Activated naive CD8-positive, alpha-beta T cell treated with anti-CD3 and anti-CD28 coated beads for 36 hours (primary cell): ENCODE results near the gene MYOD1. TPM values are rescaled to one million over a fixed set of nuclear protein-coding genes. Genes with fewer than 3 reads are reported as not detected.

ENCODE experiments used
- DNase-seq: peaks from one replicate; pipeline ENCODE4 v3.0.0; 2021
- H3K27ac Mint-ChIP-seq: one replicate; pipeline ENCODE4 v1.8.0; 2022; ENCODE audit warnings: mild to moderate bottlenecking, moderate library complexity, mixed read lengths
- H3K27me3 Mint-ChIP-seq: one replicate; pipeline ENCODE4 v1.8.0; 2022; ENCODE audit warnings: mild to moderate bottlenecking, mixed read lengths
- H3K36me3 Mint-ChIP-seq: one replicate; pipeline ENCODE4 v1.8.0; 2021; ENCODE audit warnings: mild to moderate bottlenecking, mixed read lengths
- H3K4me1 Mint-ChIP-seq: one replicate; pipeline ENCODE4 v1.8.0; 2021; ENCODE audit warnings: mixed read lengths
- H3K4me3 Mint-ChIP-seq: one replicate; pipeline ENCODE4 v1.8.0; 2022; ENCODE audit warnings: mild to moderate bottlenecking, moderate library complexity, mixed read lengths
- H3K9me3 Mint-ChIP-seq: one replicate; pipeline ENCODE4 v1.8.0; 2022; ENCODE audit warnings: mixed read lengths
- total RNA-seq, 2 experiments: library from RNA; stranded (reverse); gene quantifications; one replicate each; pipeline ENCODE4 v1.2.3, GENCODE V29; 2021

MYOD1 gene
- total RNA-seq, 2 experiments from 2014 or later: not detected

DNA sequence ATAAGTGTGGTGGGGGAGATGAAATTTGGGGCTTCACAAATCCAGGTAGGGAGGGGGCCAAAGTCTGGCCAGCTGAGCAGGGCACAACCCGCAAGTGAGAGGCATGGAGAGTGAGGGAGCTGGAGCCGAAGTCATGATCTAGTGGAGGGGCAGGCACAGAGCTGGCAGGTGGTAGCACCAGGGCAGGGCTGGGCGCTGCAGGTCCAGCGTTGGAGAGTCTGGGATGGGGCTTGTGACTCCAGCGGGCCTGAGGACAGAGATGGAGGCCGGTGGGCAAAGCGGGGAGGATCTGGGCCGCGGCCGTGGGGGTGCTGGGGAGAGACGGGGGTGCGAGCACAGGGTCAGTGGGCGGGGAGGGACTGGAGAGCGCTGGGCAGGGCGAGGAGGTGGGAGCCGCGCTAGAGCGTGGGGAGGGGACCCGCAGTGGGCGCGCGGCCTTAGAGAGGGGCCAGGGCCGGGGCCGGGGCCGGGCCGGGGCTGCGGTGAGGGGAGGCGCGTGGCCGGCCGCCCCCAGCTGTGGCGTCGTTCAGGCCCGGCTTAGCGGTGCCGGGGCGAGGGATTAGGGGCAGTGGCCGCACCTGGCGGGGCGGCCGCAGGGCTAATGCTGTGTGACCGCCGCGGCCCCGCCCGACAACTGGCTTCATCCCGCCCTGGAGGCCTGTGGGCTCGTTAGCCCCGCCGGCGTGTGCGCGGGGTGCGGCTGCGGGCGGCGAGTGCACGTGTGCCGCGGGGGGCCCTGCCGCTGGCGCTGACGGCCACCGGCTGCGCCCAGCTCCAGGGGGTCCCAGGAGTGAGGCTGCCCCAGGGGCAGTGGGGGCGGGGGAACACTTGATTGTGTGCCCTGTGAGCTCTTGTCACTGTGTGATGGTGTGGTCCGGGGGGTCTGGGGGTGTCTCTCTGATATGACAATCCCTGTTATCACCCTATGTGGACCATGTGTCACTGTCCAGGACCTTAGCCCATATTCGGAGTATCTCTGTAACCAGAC, 23.6 kb upstream of the MYOD1 start:
- peaks cover 49% of the 10 kb centered on the region for H3K27me3 Mint-ChIP-seq
- H3K4me3 Mint-ChIP-seq: no peak overlapping the region
- H3K9me3 Mint-ChIP-seq: no peaks in the 10 kb centered on the region

DNA sequence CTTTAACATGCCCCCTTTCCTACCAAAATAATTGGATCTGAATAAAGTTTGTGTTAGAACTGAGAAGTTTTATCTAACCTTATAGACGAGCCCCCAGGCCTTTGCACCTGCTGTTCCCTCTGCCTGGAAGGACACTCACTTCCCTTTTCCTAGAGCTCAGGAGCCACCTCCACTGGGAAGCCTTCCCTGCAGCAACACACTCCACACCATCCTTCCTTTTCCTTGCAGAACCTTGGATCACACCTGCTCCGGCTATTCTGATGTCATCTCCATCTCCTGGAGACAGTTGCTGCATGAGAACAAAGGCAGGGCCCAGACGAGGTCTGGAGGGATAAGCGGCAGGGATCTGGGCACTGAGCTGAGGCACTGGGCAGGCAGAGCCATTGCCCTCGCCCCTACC, 22.6 kb upstream of the MYOD1 start:
- Mint-ChIP-seq H3K27me3 (peaks cover 42% of the 10 kb centered on the region), H3K27ac (no peak overlapping the region), H3K4me1 (no peaks in the 10 kb centered on the region), H3K36me3 (no peaks in the 10 kb centered on the region), H3K9me3 (no peaks in the 10 kb centered on the region), H3K4me3 (no peak overlapping the region)
- DNase-seq: no peak

More for the DNA sequence above, 23.6 kb upstream of the MYOD1 start:
- Mint-ChIP-seq H3K27ac (no peak overlapping the region), H3K36me3 (no peaks in the 10 kb centered on the region), H3K4me1 (no peaks in the 10 kb centered on the region)
- DNase-seq: no peak

DNA sequence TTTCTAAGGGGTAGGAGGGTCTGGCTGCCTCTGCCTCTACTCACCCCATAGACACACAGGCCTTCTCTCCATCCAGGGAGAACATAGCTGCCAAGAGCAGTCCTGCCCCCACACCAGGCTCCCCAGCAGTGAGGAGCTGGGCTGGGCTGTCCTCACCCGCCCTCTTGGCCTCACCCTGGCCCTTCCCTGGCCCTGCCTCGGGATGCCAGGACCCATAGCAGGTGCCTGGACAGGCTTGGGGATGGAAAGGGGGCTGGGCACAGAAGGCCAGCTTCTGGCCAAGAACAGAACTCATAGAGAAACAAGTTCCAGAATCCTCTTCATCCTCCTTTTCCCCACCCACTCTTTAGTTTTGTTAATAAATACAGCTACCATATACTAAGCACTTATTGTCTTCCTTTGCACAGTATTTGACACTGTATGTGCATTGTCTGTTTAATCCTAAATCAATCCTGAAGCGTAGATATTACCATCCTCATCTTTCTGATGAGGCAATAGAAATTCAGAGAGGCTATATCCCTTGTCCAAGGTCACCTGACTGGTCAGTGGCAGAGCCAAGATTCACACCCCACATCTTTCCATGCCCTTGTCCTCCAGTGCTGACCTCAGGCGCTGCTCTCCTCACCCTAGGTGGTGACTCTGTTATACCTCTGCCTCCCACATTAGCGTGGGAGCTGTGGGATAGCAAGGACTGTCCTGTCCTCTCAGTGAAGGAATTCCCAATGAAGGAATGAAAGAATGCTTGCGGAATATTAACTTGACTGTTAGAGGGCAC, 22.0 kb upstream of the MYOD1 start:
- Mint-ChIP-seq H3K9me3 (no peaks in the 10 kb centered on the region), H3K36me3 (no peaks in the 10 kb centered on the region), H3K4me1 (no peaks in the 10 kb centered on the region), H3K27ac (no peak overlapping the region), H3K4me3 (no peak overlapping the region), H3K27me3 (peaks cover 38% of the 10 kb centered on the region)
- DNase-seq: no peak

DNA sequence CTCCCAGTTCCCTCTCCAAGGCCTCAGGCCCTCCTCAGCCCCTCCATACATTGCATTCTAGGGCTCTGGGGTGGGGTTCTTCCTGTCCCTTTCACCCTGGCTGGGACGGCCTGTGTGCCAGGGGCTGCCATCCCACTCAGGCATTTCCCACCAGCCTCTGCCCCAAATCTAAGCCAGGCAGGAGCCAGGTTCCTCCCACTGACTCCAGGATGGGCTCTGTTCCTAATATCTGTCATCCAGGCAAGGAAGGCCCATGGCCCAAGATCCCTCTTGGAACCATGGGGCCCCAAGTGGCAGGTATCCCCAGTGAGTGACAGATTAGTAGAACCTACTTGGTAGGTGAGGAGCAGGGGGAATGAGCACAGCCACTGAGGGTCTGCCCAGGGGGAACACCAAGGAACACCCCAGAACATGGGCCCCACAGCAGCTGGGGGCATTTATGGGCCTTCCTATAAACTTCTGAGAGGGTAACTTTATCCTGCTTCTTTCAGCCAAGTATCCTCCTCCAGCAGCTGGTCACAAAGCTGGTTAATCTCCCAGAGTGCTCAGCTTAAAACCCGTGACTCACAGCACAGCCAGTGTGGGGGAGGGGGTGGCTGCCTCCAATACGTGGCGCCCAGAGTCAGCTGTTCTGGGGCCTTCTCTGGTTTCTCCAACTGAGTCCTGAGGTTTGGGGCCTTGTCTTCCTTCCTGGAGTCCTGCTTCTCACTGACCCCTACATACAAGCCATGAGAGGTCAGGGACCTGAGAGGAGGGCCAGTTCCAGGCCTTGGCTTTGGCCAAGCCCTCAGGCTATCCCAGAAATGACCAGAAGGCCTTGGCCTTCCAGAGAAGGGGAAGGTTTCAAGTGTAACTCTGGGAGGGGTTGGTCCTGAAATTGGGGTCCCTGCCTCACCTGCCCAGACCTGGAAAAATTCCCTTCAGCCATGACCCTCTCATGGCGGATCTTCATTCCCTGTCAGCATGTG, 19.9 kb upstream of the MYOD1 start:
- H3K4me1 Mint-ChIP-seq: no peaks in the 10 kb centered on the region
- no peaks in the 10 kb centered on the region for H3K36me3 Mint-ChIP-seq
- H3K27me3 Mint-ChIP-seq: peaks cover 22% of the 10 kb centered on the region
- no peak overlapping the region for H3K4me3 Mint-ChIP-seq
- no peak for DNase-seq
- no peak overlapping the region for H3K27ac Mint-ChIP-seq
- H3K9me3 Mint-ChIP-seq: peaks cover 3% of the 10 kb centered on the region

DNA sequence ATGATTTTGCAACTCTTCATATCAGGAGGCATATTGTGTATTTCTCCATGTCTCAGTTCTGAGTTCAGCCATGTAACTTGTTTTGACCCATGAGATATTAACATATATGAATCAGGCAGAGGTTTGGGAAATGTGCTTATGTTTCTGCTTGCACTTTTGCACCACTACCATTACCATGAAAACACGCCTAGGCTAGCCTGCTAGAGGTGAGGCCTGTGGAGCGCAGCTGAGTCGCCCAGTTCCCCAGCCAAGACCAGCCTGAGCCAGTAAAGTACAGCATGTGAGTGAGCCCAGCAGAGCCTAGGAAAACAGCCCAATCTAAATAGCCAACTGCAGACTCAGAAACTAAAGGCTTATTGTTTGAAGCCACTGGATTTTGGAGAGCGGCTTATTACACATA, 18.4 kb upstream of the MYOD1 start:
- H3K36me3 Mint-ChIP-seq: no peaks in the 10 kb centered on the region
- DNase-seq: no peak
- peaks cover 12% of the 10 kb centered on the region for H3K27me3 Mint-ChIP-seq
- no peaks in the 10 kb centered on the region for H3K4me1 Mint-ChIP-seq
- no peak overlapping the region for H3K4me3 Mint-ChIP-seq
- H3K9me3 Mint-ChIP-seq: peaks cover 3% of the 10 kb centered on the region
- no peak overlapping the region for H3K27ac Mint-ChIP-seq

DNA sequence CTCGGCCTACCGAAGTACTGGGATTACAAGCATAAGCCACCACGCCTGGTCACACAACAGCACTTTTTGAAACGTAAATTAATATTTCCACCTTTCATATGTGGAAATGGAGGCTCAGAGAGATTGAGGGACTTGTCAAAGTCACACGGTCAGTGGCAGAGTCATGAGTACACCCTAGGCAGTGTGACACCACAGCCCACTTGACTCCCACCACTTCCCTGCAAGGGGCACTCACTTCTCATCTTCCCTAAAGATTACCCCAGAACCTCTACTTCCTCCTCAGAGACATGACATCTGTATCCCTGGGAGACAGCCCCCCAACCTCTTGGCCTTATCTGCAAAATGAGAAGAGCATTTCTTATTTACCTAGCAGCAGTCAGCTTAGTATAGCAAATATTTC, 16.5 kb upstream of the MYOD1 start:
- Mint-ChIP-seq H3K4me3 (no peak overlapping the region), H3K27ac (no peak overlapping the region), H3K27me3 (peaks cover 3% of the 10 kb centered on the region), H3K4me1 (no peaks in the 10 kb centered on the region), H3K9me3 (peaks cover 3% of the 10 kb centered on the region), H3K36me3 (no peaks in the 10 kb centered on the region)
- no peak for DNase-seq

DNA sequence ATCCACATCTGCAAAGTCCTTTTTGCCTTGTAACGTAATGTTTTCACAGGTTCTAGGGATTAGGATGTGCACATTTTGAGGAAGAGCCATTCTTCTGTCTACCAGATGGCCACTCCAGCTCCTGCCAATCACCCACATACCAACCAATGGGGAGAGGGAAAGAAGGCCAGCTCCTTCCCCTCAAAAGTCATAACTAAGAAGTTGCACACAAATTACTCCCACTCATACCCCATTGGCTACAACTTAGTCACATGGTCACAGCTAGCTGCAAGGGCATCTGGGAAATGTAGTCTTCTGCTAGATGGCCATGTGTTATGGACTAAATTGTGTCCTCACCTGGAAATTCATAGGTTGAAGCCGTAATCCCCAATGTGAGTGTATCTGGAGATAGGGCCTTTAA, 15.4 kb upstream of the MYOD1 start:
- Mint-ChIP-seq H3K4me3 (no peak overlapping the region), H3K4me1 (no peaks in the 10 kb centered on the region), H3K9me3 (peaks cover 3% of the 10 kb centered on the region), H3K27me3 (peaks cover 3% of the 10 kb centered on the region), H3K36me3 (no peaks in the 10 kb centered on the region), H3K27ac (no peak overlapping the region)
- no peak for DNase-seq

DNA sequence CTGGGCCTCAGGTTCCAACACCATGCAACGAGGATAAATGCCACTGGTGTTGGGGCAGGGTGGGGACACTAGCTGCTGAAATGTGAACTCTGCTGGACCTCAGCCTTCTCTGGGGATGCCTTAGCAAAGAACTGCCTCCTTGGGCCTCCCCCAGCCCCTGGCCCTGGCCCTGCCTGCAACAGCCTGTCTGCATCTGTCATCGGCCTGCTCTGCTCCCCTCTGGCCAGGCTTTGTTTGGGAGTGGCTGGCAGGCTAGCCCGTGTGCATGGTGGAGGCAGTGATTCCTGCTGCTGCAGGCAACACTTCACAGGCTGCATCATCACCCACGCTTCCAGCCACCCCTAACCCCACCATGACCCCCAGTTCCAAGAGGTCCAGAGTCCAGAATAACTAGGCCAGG, 11.5 kb upstream of the MYOD1 start:
- Mint-ChIP-seq H3K9me3 (peaks cover 3% of the 10 kb centered on the region), H3K27ac (no peak overlapping the region), H3K27me3 (peaks cover 4% of the 10 kb centered on the region), H3K4me3 (no peak overlapping the region), H3K4me1 (no peaks in the 10 kb centered on the region), H3K36me3 (no peaks in the 10 kb centered on the region)
- DNase-seq: no peak

DNA sequence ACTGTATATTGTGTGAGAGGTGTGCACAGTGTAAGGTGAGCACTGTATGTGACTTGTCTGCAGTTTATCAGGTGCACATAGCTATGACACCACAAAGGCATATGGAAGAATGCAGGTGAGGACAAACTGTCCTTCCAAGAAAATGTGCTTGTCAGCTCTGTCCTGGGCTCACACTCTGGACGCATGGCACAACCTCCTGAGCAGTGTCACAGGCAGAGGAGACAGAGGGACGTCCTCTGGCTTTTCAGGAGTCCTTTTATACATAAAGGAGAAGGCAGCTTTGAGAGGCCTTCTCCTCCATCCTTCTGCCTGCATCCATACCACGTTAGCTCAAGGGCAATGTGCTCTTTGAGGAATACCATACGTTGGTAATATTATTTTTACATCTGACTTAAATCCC, 7.5 kb upstream of the MYOD1 start:
- H3K4me1 Mint-ChIP-seq: no peaks in the 10 kb centered on the region
- no peaks in the 10 kb centered on the region for H3K9me3 Mint-ChIP-seq
- H3K27ac Mint-ChIP-seq: no peak overlapping the region
- H3K4me3 Mint-ChIP-seq: no peak overlapping the region
- DNase-seq: no peak
- H3K27me3 Mint-ChIP-seq: peaks cover 12% of the 10 kb centered on the region
- no peaks in the 10 kb centered on the region for H3K36me3 Mint-ChIP-seq

DNA sequence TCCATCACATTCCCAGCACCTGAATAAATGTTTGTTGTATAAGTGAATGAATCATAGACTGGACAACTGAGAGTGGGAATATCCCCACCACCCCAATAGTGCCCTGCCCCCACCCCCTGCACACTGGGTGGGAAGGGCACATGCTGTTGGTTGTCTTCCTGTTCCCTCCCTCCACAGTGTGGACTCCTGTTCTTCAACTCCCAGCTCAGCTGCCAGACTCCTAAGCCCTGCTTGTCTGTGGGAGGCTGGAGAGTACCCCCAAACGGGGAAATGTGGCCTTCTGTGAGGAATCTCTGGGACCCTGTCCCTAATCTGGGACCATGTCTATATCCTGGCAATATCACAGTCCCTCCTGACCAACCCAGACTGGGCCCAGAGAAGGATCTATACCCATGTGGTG, 5.5 kb upstream of the MYOD1 start:
- no peaks in the 10 kb centered on the region for H3K4me1 Mint-ChIP-seq
- H3K4me3 Mint-ChIP-seq: no peak overlapping the region
- H3K27ac Mint-ChIP-seq: no peak overlapping the region
- no peaks in the 10 kb centered on the region for H3K9me3 Mint-ChIP-seq
- H3K36me3 Mint-ChIP-seq: no peaks in the 10 kb centered on the region
- no peak for DNase-seq
- peaks cover 20% of the 10 kb centered on the region for H3K27me3 Mint-ChIP-seq

DNA sequence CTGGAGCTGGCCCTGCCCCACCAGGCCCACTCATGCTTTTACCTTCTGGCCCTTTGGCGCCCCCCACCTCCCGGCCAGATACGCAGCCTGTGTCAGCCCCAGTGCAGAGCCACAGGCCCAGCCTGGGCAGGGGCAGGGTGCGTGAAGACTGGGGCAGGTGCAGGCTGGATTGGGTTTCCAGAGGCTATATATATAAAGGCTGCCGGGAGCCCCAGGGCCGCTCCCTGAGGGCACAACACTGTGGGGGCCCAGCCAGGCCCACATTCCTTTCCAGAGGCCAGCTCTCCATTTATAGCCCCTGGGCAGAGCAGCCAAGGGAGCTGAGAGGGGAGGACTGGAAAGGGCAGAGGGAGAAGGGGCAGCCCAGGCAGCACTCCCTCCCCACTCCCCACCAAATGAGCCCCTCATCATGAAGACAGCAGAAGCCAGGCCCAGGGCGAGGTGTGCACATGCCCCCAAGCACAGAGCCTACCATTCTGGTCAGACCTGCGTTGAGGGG, 5.0 kb upstream of the MYOD1 start:
- no peaks in the 10 kb centered on the region for H3K9me3 Mint-ChIP-seq
- H3K36me3 Mint-ChIP-seq: no peaks in the 10 kb centered on the region
- H3K27ac Mint-ChIP-seq: no peak overlapping the region
- DNase-seq: no peak
- H3K27me3 Mint-ChIP-seq: peaks cover 24% of the 10 kb centered on the region
- H3K4me3 Mint-ChIP-seq: no peak overlapping the region
- no peaks in the 10 kb centered on the region for H3K4me1 Mint-ChIP-seq

DNA sequence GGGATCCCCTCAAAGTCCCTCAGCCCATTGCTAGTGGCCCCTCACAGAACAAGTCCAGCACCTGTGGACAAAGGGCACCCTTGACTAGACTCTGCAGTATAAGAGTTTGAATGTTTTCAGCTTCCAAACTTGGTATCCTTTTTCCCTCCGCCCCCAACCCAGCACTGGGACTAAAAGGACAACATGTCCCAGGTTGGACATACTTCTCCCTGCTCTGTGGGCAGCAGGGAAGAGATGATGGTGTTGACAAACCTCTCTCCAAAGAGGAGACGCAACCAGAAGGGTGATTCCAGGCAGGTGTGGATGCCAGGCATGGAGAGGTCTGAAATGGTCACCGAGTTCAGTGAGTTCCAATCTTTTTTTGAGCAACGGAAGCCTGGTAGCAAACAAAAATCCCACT, 4.5 kb upstream of the MYOD1 start:
- H3K36me3 Mint-ChIP-seq: no peaks in the 10 kb centered on the region
- no peak overlapping the region for H3K27ac Mint-ChIP-seq
- no peak overlapping the region for H3K4me3 Mint-ChIP-seq
- H3K27me3 Mint-ChIP-seq: peaks cover 28% of the 10 kb centered on the region
- no peaks in the 10 kb centered on the region for H3K9me3 Mint-ChIP-seq
- no peaks in the 10 kb centered on the region for H3K4me1 Mint-ChIP-seq
- DNase-seq: no peak

DNA sequence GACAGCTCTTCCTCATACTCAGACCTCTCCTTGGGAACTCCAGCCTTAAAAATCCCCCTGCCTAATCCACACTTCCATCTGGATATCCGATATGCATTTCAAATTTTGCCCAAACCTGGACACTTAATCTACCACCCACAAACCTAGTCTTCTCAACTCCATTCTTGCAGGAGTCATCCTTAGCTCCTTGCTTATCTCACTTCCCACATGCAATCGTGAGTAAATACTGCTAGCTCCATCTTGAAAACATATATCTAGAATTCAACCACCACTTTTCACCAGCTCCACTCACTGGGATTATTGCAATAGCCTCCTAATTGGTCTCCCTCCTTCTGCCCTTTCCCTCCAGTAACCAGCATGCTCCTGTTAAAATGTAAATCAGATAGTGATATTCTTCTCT, 2.6 kb upstream of the MYOD1 start:
- H3K4me1 Mint-ChIP-seq: no peaks in the 10 kb centered on the region
- no peaks in the 10 kb centered on the region for H3K9me3 Mint-ChIP-seq
- no peak overlapping the region for H3K4me3 Mint-ChIP-seq
- H3K36me3 Mint-ChIP-seq: no peaks in the 10 kb centered on the region
- no peak for DNase-seq
- peaks cover 40% of the 10 kb centered on the region for H3K27me3 Mint-ChIP-seq
- H3K27ac Mint-ChIP-seq: no peak overlapping the region

DNA sequence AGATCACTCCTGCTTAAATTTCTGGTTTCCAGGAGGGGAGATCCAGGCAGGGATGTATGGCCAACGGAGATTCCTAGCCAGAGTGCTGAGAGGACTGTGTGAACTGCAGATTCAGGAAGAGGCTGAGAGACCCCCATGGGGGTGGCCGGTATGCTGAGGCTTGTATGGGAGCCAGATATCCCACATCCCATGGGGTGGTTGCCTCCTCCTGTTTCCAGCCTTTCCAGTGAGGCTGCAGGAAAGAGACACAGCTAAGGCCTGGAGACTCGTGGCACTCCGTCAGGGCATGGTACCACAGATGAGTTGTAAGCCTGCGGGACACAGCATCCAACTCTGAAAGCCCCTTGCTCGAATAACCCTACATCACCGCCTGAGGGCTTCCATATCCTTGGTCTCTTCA, 1.4 kb upstream of the MYOD1 start:
- no peaks in the 10 kb centered on the region for H3K9me3 Mint-ChIP-seq
- H3K4me1 Mint-ChIP-seq: no peaks in the 10 kb centered on the region
- no peak overlapping the region for H3K27ac Mint-ChIP-seq
- H3K27me3 Mint-ChIP-seq: peaks cover 48% of the 10 kb centered on the region
- H3K4me3 Mint-ChIP-seq: no peak overlapping the region
- DNase-seq: no peak
- no peaks in the 10 kb centered on the region for H3K36me3 Mint-ChIP-seq
